HG03025 (cell line): ENCODE data around the gene NFATC4.
"Not testable (repeated sequence)": the region's sequence is repeated elsewhere in the genome, so short reads cannot be mapped to it uniquely, and the experiment has no call there.

ENCODE experiments used
- ATAC-seq: cut with Tn5 transposase; IDR thresholded peaks from one replicate; pipeline ENCODE4 v1.9.1; 2021; ENCODE audit warnings: mild to moderate bottlenecking, moderate library complexity; ENCODE audit not compliant: unreplicated experiment, low FRiP score

The NFATC4 gene

GRCh38 chr14:24338843-24339242, 29.1 kb upstream of the NFATC4 start:
- no peak for ATAC-seq

- ATAC-seq = peak; percentile 67
Observed at GRCh38 chr14:24339284-24340151, 28.5 kb upstream of the NFATC4 start, which contains the start of gene RIPK3. Gene RIPK3 (minus strand): TSS chr14:24339991. CDS start chr14:24339826, 165 bp downstream.

GRCh38 chr14:24340606-24341005, 27.4 kb upstream of the NFATC4 start:
- ATAC-seq = no peak

GRCh38 chr14:24342889-24343288, 25.1 kb upstream of the NFATC4 start:
- ATAC-seq = no peak

- no peak for ATAC-seq
Observed at GRCh38 chr14:24343795-24344660, 24.0 kb upstream of the NFATC4 start.

GRCh38 chr14:24347134-24347533, 20.9 kb upstream of the NFATC4 start:
- ATAC-seq = no peak

GRCh38 chr14:24348186-24348585, 19.8 kb upstream of the NFATC4 start:
- ATAC-seq = no peak

GRCh38 chr14:24349742-24350141, 18.2 kb upstream of the NFATC4 start:
- ATAC-seq = no peak

- no peak for ATAC-seq
Observed at GRCh38 chr14:24351517-24351916, 16.5 kb upstream of the NFATC4 start.

- ATAC-seq = no peak
Observed at GRCh38 chr14:24353559-24354481, 14.2 kb upstream of the NFATC4 start.

- ATAC-seq = not testable (repeated sequence)
Observed at GRCh38 chr14:24354482-24354825, 13.5 kb upstream of the NFATC4 start.

- no peak for ATAC-seq
Observed at GRCh38 chr14:24355009-24355408, 13.0 kb upstream of the NFATC4 start.

GRCh38 chr14:24356208-24356607, 11.8 kb upstream of the NFATC4 start:
- no peak for ATAC-seq

GRCh38 chr14:24360281-24360680, 7.7 kb upstream of the NFATC4 start:
- no peak for ATAC-seq

GRCh38 chr14:24361326-24361725, 6.7 kb upstream of the NFATC4 start:
- no peak for ATAC-seq

- no peak for ATAC-seq
Observed at GRCh38 chr14:24362241-24362960, 5.6 kb upstream of the NFATC4 start.

- ATAC-seq = no peak
Observed at GRCh38 chr14:24363401-24363800, 4.6 kb upstream of the NFATC4 start.

GRCh38 chr14:24364841-24365240, 3.1 kb upstream of the NFATC4 start:
- no peak for ATAC-seq

- ATAC-seq = no peak
Observed at GRCh38 chr14:24365600-24366412, 2.2 kb upstream of the NFATC4 start.
